Spleen (tissue), 11 donors: ENCODE measurements around the gene PRPSAP1. TPM values are rescaled to one million over a fixed set of nuclear protein-coding genes. Genes with fewer than 3 reads are reported as not detected.

ENCODE experiments used
- DNase-seq: peaks from one replicate; pipeline ENCODE4 v3.0.0-alpha.2; 2020
- H3K27ac ChIP-seq, 8 donors: fragments of 200-600 bp; sonication (generic) in 7 of 8; 1 replicate in 4 of 8; 2 replicates in 4 of 8; pipeline versions ENCODE4 v1.5.0 to v1.8.0; 2016 to 2021; ENCODE audit warnings: inconsistent platforms in 4 of 8, mild to moderate bottlenecking in 4 of 8, moderate library complexity in 1 of 8
- H3K27me3 ChIP-seq, 7 donors: fragments of 200-600 bp; sonication (generic) in 6 of 7; replicated peaks in 1 of 7; 1 replicate in 4 of 7; 2 replicates in 3 of 7; pipeline versions ENCODE4 v1.5.0 to v1.8.0; 2016 to 2021; ENCODE audit warnings: inconsistent platforms in 3 of 7, mild to moderate bottlenecking in 1 of 7
- H3K36me3 ChIP-seq, 6 donors: fragments of 200-600 bp; sonication (generic) in 5 of 6; 1 replicate in 4 of 6; 2 replicates in 2 of 6; pipeline versions ENCODE4 v1.5.0 to v1.8.0; 2016 to 2021; ENCODE audit warnings: inconsistent platforms in 2 of 6
- H3K4me1 ChIP-seq, 6 donors: fragments of 200-600 bp; sonication (generic) in 5 of 6; 1 replicate in 3 of 6; 2 replicates in 3 of 6; pipeline versions ENCODE4 v1.5.0 to v1.8.0; 2016 to 2021; ENCODE audit warnings: inconsistent platforms in 3 of 6
- H3K4me3 ChIP-seq, 8 donors: fragments of 200-600 bp; sonication (generic) in 7 of 8; 1 replicate in 4 of 8; 2 replicates in 4 of 8; pipeline versions ENCODE4 v1.5.0 to v1.8.0; 2016 to 2021; ENCODE audit warnings: inconsistent platforms in 4 of 8, mild to moderate bottlenecking in 4 of 8, moderate library complexity in 2 of 8
- H3K9me3 ChIP-seq, 8 donors: fragments of 200-600 bp; sonication (generic) in 7 of 8; 1 replicate in 4 of 8; 2 replicates in 4 of 8; pipeline versions ENCODE4 v1.5.0 to v1.8.0; 2016 to 2021; ENCODE audit warnings: inconsistent platforms in 4 of 8
- POLR2A ChIP-seq, 3 donors: fragments of 450-650 bp; IDR thresholded peaks; one replicate each; pipeline ENCODE4 v1.5.1; 2017; ENCODE audit warnings: antibody characterized with exemption in 3 of 3, mild to moderate bottlenecking in 1 of 3
- POLR2AphosphoS5 ChIP-seq, 3 donors: sonication (generic); formaldehyde crosslinking; IDR thresholded peaks; one replicate each; pipeline ENCODE4 v1.5.1; 2017; ENCODE audit warnings: antibody characterized with exemption in 3 of 3
- WGBS, 5 donors: extraction: QIAGEN DNeasy Blood & Tissue Kit in 3 of 5; methylation state at CpG; one replicate each; pipeline versions ENCODE4 v1.1.5 to v1.1.7; 2013 to 2018; 5-methylcytosine and 5-hydroxymethylcytosine counted together
- intact Hi-C: fragments of 100-400 bp; cut with DNase I; formaldehyde crosslinking; loops from one replicate; pipeline ENCODE4 v1.15.0; 2023; ENCODE audit warnings: low total_unique reads
- polyA plus RNA-seq, 3 donors: library from polyadenylated mRNA; stranded (reverse); fragments of 200-250 nt; gene quantifications; one replicate each; pipeline ENCODE4 v1.2.1, GENCODE V29; 2013
- total RNA-seq, 7 donors: library from RNA; depleted of rRNA in 3 of 7; stranded (reverse); fragments of >200 nt in 3 of 7; fragmentation: NEBNext Ultra II Directional in 4 of 7; extraction: Animal tissue kit (Norgen Biotek cat#: 25700) in 4 of 7; gene quantifications; one replicate each; pipeline versions ENCODE4 v1.1.0 to v1.2.1, GENCODE V29; 2016 to 2021
- TF ChIP-seq, protein P1 (sequence below), 11 experiments: fragments of 200-600 bp in 7 of 11; fragments of 450-650 bp in 4 of 11; sonication (generic) in 4 of 11; IDR thresholded peaks in 8 of 11; conservative IDR thresholded peaks in 3 of 11; 1 replicate in 7 of 11; 2 replicates in 4 of 11; pipeline versions ENCODE4 v1.4.0 to v1.8.0; 2016 to 2021; ENCODE audit warnings: antibody characterized with exemption in 11 of 11, inconsistent platforms in 4 of 11, mild to moderate bottlenecking in 1 of 11
- donor health status: healthy with polysubstance abuse.
- donor health status: DM: no; HTN: no; CAD: no; lungs with moderate emphysema.
- donor health status: DM: no; HTN: no; CAD: no.
- donor health status: Bipolar disorder and iron deficiency.
- donor health status: healthy.
- donor health status: DM: no; HTN: no; CAD: no.
- donor health status: DM: yes; HTN: yes; CAD: no.

The PRPSAP1 gene
- total and polyA plus RNA-seq, 10 donors, result 17.5 to 54.1 (median 35.8) TPM

GRCh38 chr17:76395980-76396379, 42.3 kb upstream of the PRPSAP1 start:
- intact Hi-C loops, result loop anchor here (5.0 kb wide), 1 partner anchor 94 kb away; no protein-coding TSS in a partner anchor
- WGBS, 5 donors, result 94 to 98% (median 96%) methylated on average over 15 of the region's 15 CpGs
- H3K4me1 ChIP-seq, result peaks cover 0 to 19% (median 17%) of the 10 kb centered on the region in 6 donors

GRCh38 chr17:76394166-76394565, 40.5 kb upstream of the PRPSAP1 start:
- peaks cover 0 to 29% (median 21%) of the 10 kb centered on the region in 6 donors for H3K4me1 ChIP-seq

More at GRCh38 chr17:76395980-76396379, 42.3 kb upstream of the PRPSAP1 start:
- Histone ChIP-seq H3K4me3 (no peak overlapping the region), H3K9me3 (no peaks in the 10 kb centered on the region), H3K27me3 (no peaks in the 10 kb centered on the region), H3K27ac (no peak overlapping the region), H3K36me3 (peaks cover 0 to 100% (median 72%) of the 10 kb centered on the region in 6 donors)
- DNase-seq, result no peak
- TF ChIP-seq POLR2A (IDR thresholded peaks at IDR 0.05) (no peak), POLR2AphosphoS5 (IDR thresholded peaks at IDR 0.05) (no peak)
- TF ChIP-seq, protein P1, sequence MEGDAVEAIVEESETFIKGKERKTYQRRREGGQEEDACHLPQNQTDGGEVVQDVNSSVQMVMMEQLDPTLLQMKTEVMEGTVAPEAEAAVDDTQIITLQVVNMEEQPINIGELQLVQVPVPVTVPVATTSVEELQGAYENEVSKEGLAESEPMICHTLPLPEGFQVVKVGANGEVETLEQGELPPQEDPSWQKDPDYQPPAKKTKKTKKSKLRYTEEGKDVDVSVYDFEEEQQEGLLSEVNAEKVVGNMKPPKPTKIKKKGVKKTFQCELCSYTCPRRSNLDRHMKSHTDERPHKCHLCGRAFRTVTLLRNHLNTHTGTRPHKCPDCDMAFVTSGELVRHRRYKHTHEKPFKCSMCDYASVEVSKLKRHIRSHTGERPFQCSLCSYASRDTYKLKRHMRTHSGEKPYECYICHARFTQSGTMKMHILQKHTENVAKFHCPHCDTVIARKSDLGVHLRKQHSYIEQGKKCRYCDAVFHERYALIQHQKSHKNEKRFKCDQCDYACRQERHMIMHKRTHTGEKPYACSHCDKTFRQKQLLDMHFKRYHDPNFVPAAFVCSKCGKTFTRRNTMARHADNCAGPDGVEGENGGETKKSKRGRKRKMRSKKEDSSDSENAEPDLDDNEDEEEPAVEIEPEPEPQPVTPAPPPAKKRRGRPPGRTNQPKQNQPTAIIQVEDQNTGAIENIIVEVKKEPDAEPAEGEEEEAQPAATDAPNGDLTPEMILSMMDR (IDR thresholded peaks at IDR 0.05 in 8 of 11, conservative IDR thresholded peaks at IDR 0.05 in 3 of 11), result no peak

DNA sequence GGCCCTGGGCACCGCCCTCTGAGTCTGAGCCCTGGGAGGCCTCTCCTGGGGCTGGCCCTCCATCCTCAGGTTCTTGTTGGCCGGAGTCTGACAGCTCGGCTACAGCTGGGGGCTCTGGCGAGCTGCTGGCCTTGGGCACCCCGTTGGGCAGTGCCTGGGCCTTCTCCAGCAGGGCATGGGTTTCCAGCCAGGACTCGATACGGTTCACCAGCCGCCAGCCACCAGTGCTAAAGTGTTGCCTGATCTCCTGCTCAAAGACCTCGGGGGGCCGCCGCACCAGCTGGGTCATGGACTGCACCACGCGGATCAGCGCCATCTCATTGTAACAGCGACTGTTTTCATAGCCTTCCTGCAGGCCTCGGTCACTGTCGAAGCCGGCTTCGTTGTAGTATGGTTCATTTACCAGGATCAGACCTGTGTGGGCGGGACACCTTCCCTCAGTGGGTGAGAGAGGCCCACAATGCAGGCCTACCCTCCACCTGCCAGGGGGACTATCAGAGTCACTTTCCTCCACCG, 37.5 kb upstream of the PRPSAP1 start:
- intact Hi-C loops, result no loop called here
- TF ChIP-seq POLR2AphosphoS5 (IDR thresholded peaks at IDR 0.05), result peak in 1 of 3 donors; percentile 25
- TF ChIP-seq POLR2A (IDR thresholded peaks at IDR 0.05), result no peak
- H3K9me3 ChIP-seq, result no peaks in the 10 kb centered on the region
- H3K27ac ChIP-seq, result no peak overlapping the region
- H3K36me3 ChIP-seq, result peaks cover 0 to 69% (median 43%) of the 10 kb centered on the region in 6 donors
- no peak overlapping the region for H3K4me3 ChIP-seq
- no peaks in the 10 kb centered on the region for H3K27me3 ChIP-seq
- 96 to 98% (median 97%) methylated on average over 13 to 21 of the region's 21 CpGs for WGBS, 5 donors
- H3K4me1 ChIP-seq, result peaks cover under 1 to 21% (median 9%) of the 10 kb centered on the region in 6 donors
- DNase-seq, result no peak

More at GRCh38 chr17:76394166-76394565, 40.5 kb upstream of the PRPSAP1 start:
- Histone ChIP-seq H3K4me3 (no peak overlapping the region), H3K36me3 (peaks cover 0 to 96% (median 61%) of the 10 kb centered on the region in 6 donors), H3K27ac (no peak overlapping the region), H3K9me3 (no peaks in the 10 kb centered on the region), H3K27me3 (no peaks in the 10 kb centered on the region)
- no peak for DNase-seq
- 91 to 95% (median 93%) methylated on average over 10 of the region's 10 CpGs for WGBS, 5 donors
- TF ChIP-seq POLR2AphosphoS5 (IDR thresholded peaks at IDR 0.05), result no peak
- TF ChIP-seq, protein P1 (IDR thresholded peaks at IDR 0.05 in 8 of 11, conservative IDR thresholded peaks at IDR 0.05 in 3 of 11), result no peak
- TF ChIP-seq POLR2A (IDR thresholded peaks at IDR 0.05), result no peak
- intact Hi-C loops, result no loop called here

DNA sequence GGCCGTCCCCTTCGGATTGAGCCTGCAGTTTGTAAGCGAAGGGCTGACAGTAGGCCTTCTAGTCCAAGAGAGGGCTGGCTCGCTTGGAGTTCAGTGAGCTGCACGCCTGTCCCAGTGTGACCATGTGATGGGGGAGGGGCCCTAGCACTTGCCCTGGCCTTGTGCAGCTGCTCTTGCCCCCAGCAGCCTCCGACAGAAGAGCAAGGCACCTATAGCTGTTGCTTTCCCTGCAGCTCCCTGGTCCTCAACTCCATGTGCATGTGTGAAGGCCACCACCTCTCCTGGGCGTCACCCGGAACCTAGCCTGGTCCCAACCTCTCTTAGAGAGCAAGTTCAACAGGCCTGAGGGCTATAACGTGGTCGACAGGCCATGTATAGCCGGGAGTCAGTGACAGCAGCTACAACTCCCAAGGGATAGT, 36.3 kb upstream of the PRPSAP1 start:
- intact Hi-C loops, result no loop called here
- peaks cover 13 to 34% (median 22%) of the 10 kb centered on the region in 6 donors for H3K4me1 ChIP-seq
- peaks cover 0 to 57% (median 31%) of the 10 kb centered on the region in 6 donors for H3K36me3 ChIP-seq
- no peak overlapping the region for H3K4me3 ChIP-seq
- H3K27ac ChIP-seq, result no peak overlapping the region
- peaks cover 0 to 8% (median 5%) of the 10 kb centered on the region in 7 donors for H3K27me3 ChIP-seq
- H3K9me3 ChIP-seq, result no peaks in the 10 kb centered on the region
- TF ChIP-seq, protein P1 (IDR thresholded peaks at IDR 0.05 in 8 of 11, conservative IDR thresholded peaks at IDR 0.05 in 3 of 11), result no peak
- TF ChIP-seq POLR2A (IDR thresholded peaks at IDR 0.05) (no peak), POLR2AphosphoS5 (IDR thresholded peaks at IDR 0.05) (no peak)
- no peak for DNase-seq
- 84 to 90% (median 87%) methylated on average over 10 to 11 of the region's 11 CpGs for WGBS, 5 donors
